HepG2 (cell line): ENCODE data around the gene NTM. TPM values are rescaled to one million over a fixed set of nuclear protein-coding genes. Genes with fewer than 3 reads are reported as not detected.

Experiments used
- ATAC-seq: fragments of 200-7000 bp; cut with Tn5 transposase; 3 replicates; pipeline ENCODE4 v1.9.1; 2020; ENCODE audit warnings: mild to moderate bottlenecking, moderate library complexity
- BruUV-seq: library from RNA; stranded (reverse); fragments of 400-500 nt; replicated peaks from 2 replicates; lab custom pipeline; 2021; lab: Mats Ljungman, UMichigan
- CTCF ChIA-PET: fragments of 300-600 bp; formaldehyde crosslinking; extraction: SDS; loops from one replicate; lab custom pipeline; 2021; ENCODE audit warnings: low total read pairs, inconsistent platforms, low intra/inter-chr PET ratio; lab: Yijun Ruan, JAX
- POLR2A ChIA-PET: fragments of 350-600 bp; sonication (Branson Sonifier 250); formaldehyde crosslinking; loops from one replicate; lab custom pipeline; 2020; ENCODE audit warnings: antibody characterized with exemption, inconsistent platforms; lab: Yijun Ruan, JAX
- DNase-seq: peaks from one replicate; pipeline ENCODE4 v3.0.0-alpha.2; 2015; ENCODE audit warnings: low spot score
- FAIRE-seq: peaks from 3 replicates; lab custom pipeline; 2011; peaks lifted over from hg19 to GRCh38; lab: Jason Lieb, UNC
- H2AFZ ChIP-seq: one replicate; pipeline ENCODE4 v1.6.1; 2011; ENCODE audit warnings: low read length, inconsistent platforms
- H3K27ac ChIP-seq: fragments of 300-600 bp; 3 replicates; pipeline ENCODE4 v1.8.0; 2011; ENCODE audit warnings: mixed run types, mild to moderate bottlenecking, mixed read lengths, low read length, inconsistent platforms; ENCODE audit not compliant: insufficient read depth; ENCODE audit errors: extremely low read length
- H3K27me3 ChIP-seq, 2 experiments: fragments of 200-600 bp in 1 of 2; 2 replicates in 1 of 2; 3 replicates in 1 of 2; pipeline versions ENCODE4 v1.6.0 to v1.8.0; 2011; ENCODE audit warnings: low read length in 2 of 2, mild to moderate bottlenecking in 2 of 2, moderate library complexity in 2 of 2, inconsistent platforms in 1 of 2; ENCODE audit not compliant: insufficient read depth in 2 of 2, control insufficient read depth in 1 of 2
- H3K36me3 ChIP-seq, 2 experiments: fragments of 200-600 bp in 1 of 2; replicated peaks in 1 of 2; 2 replicates in 1 of 2; 3 replicates in 1 of 2; pipeline versions ENCODE4 v1.5.1 to v1.8.0; 2011; ENCODE audit warnings: low read length in 2 of 2, inconsistent platforms in 1 of 2; ENCODE audit not compliant: insufficient read depth in 2 of 2, control insufficient read depth in 1 of 2
- H3K4me1 ChIP-seq: 2 replicates; pipeline ENCODE4 v1.5.1; 2012; ENCODE audit warnings: low read length, inconsistent platforms; ENCODE audit not compliant: insufficient read depth
- H3K4me2 ChIP-seq: 2 replicates; pipeline ENCODE4 v1.6.0; 2011; ENCODE audit warnings: low read depth, low read length, inconsistent platforms
- H3K4me3 ChIP-seq, 3 experiments: fragments of 200-600 bp in 1 of 3; sonication (generic), shearing (Covaris generic) in 1 of 3; replicated peaks in 1 of 3; 2 replicates each; pipeline ENCODE4 v1.5.1; 2011 to 2016; ENCODE audit warnings: low read length in 3 of 3, inconsistent platforms in 2 of 3, low read depth in 2 of 3, mild to moderate bottlenecking in 2 of 3, control low read depth in 1 of 3, mixed read lengths in 1 of 3; ENCODE audit not compliant: insufficient read depth in 1 of 3
- H3K79me2 ChIP-seq: one replicate; pipeline ENCODE4 v1.6.1; 2011; ENCODE audit warnings: low read length, inconsistent platforms; ENCODE audit not compliant: insufficient read depth
- H3K9ac ChIP-seq: 2 replicates; pipeline ENCODE4 v1.6.0; 2011; ENCODE audit warnings: mild to moderate bottlenecking, low read depth, low read length, inconsistent platforms; ENCODE audit not compliant: insufficient read depth
- H3K9me3 ChIP-seq: 2 replicates; pipeline ENCODE4 v1.5.1; 2012; ENCODE audit warnings: mild to moderate bottlenecking, low read length
- H4K20me1 ChIP-seq: 2 replicates; pipeline ENCODE4 v1.6.0; 2011; ENCODE audit warnings: inconsistent platforms, mild to moderate bottlenecking, low read length, moderate library complexity; ENCODE audit not compliant: insufficient read depth
- ASH2L ChIP-seq: fragments of 300-600, 200-600 bp; sonication (generic); IDR thresholded peaks from 2 replicates; pipeline ENCODE4 v1.7.0; 2017; ENCODE audit warnings: low read depth, mild to moderate bottlenecking, moderate library complexity, mixed read lengths, low read length; ENCODE audit not compliant: insufficient read length
- ELF4 ChIP-seq: sonication (generic); formaldehyde crosslinking; IDR thresholded peaks from 2 replicates; pipeline ENCODE4 v1.5.0; 2020; ENCODE audit warnings: missing genetic modification reagents, mild to moderate bottlenecking, moderate library complexity, borderline replicate concordance
- KAT2B ChIP-seq: fragments of 150-350 bp; IDR thresholded peaks from 2 replicates; pipeline ENCODE4 v1.6.1; 2014; ENCODE audit warnings: low read depth, low read length, borderline replicate concordance
- MTA1 ChIP-seq: sonication (generic); formaldehyde crosslinking; IDR thresholded peaks from 2 replicates; pipeline ENCODE4 v1.4.0; 2020; ENCODE audit warnings: missing genetic modification reagents, mild to moderate bottlenecking, borderline replicate concordance
- MXD4 ChIP-seq: IDR thresholded peaks from 2 replicates; pipeline ENCODE4 v1.6.1; 2016; ENCODE audit warnings: mild to moderate bottlenecking, missing biosample characterization, missing genetic modification reagents
- NCOA1 ChIP-seq: sonication (generic); formaldehyde crosslinking; IDR thresholded peaks from 2 replicates; pipeline ENCODE4 v1.9.0; 2021; ENCODE audit warnings: missing genetic modification reagents
- NFATC3 ChIP-seq: sonication (generic); formaldehyde crosslinking; IDR thresholded peaks from 2 replicates; pipeline ENCODE4 v1.5.1; 2020; ENCODE audit warnings: mild to moderate bottlenecking, missing genetic modification reagents
- PHF21A ChIP-seq: sonication (generic); formaldehyde crosslinking; IDR thresholded peaks from 2 replicates; pipeline ENCODE4 v1.5.0; 2020; ENCODE audit warnings: mild to moderate bottlenecking, missing genetic modification reagents
- POGZ ChIP-seq: sonication (generic); formaldehyde crosslinking; IDR thresholded peaks from 2 replicates; pipeline ENCODE4 v1.4.0; 2020; ENCODE audit warnings: mild to moderate bottlenecking, missing genetic modification reagents
- PTBP1 ChIP-seq: fragments of 200-400 bp; formaldehyde crosslinking; IDR thresholded peaks from 2 replicates; pipeline ENCODE4 v1.6.1; 2018; ENCODE audit warnings: low read length, low read depth; ENCODE audit not compliant: poor library complexity, severe bottlenecking
- RXRA ChIP-seq: sonication (generic); formaldehyde crosslinking; IDR thresholded peaks from 2 replicates; pipeline ENCODE4 v1.5.1; 2020; ENCODE audit warnings: missing genetic modification reagents
- SRY ChIP-seq: sonication (generic); formaldehyde crosslinking; IDR thresholded peaks from 2 replicates; pipeline ENCODE4 v1.8.0; 2022; ENCODE audit warnings: mild to moderate bottlenecking, missing genetic modification reagents
- TRIM22 ChIP-seq: fragments of 450-650 bp; IDR thresholded peaks from 2 replicates; pipeline ENCODE4 v1.6.1; 2017
- ZNF589 ChIP-seq: sonication (generic); formaldehyde crosslinking; conservative IDR thresholded peaks from 2 replicates; pipeline ENCODE4 v1.8.0; 2022; ENCODE audit warnings: mild to moderate bottlenecking, moderate library complexity, missing genetic modification reagents
- ZNF674 ChIP-seq: sonication (generic); formaldehyde crosslinking; IDR thresholded peaks from 2 replicates; pipeline ENCODE4 v1.5.0; 2020; ENCODE audit warnings: low read depth, mild to moderate bottlenecking, missing genetic modification reagents
- WGBS: methylation state at CpG from one replicate; pipeline ENCODE4 v1.1.6; 2017; ENCODE audit warnings: low lambda C conversion rate; 5-methylcytosine and 5-hydroxymethylcytosine counted together
- in situ Hi-C: cut with HindIII; loops from 2 replicates; pipeline ENCODE4 v1.10.0; 2017; ENCODE audit warnings: low pct_unique_long_range_greater_than_20kb; ENCODE audit not compliant: extremely low pct_ligation_motif_present
- intact Hi-C: fragments of 100-400 bp; cut with micrococcal nuclease; formaldehyde crosslinking; loops from one replicate; pipeline ENCODE4 v1.10.0; 2022; ENCODE audit not compliant: unreplicated experiment
- polyA plus RNA-seq, 8 experiments: library from polyadenylated mRNA; depleted of rRNA in 3 of 8; stranded (reverse) in 7 of 8; unstranded in 1 of 8; fragments of >200 nt; fragmentation: Illumina TruSeq in 4 of 8; extraction: Trizol in 4 of 8; gene quantifications; 2 replicates each; pipeline versions ENCODE4 v1.2.1 to v1.2.3, GENCODE V29; 2011 to 2016; ENCODE audit warnings: low read depth in 4 of 8, missing spikeins in 1 of 8, mixed read lengths in 1 of 8; ENCODE audit not compliant: insufficient read depth in 1 of 8
- total RNA-seq, 5 experiments: library from RNA; depleted of rRNA; stranded (reverse); fragments of >200 nt; fragmentation: Illumina TruSeq; extraction: Trizol; gene quantifications; 2 replicates each; pipeline ENCODE4 v1.2.3, GENCODE V29; 2016; ENCODE audit warnings: low read depth in 1 of 5

NTM gene
- total and polyA plus RNA-seq, 2 of the 13 experiments (the other 11 are each of a cell fraction or from before 2014, with no cell fraction given) = not detected

GRCh38 chr11:131902421-131902820, 532.0 kb downstream of the NTM start:
- Histone ChIP-seq H3K27me3 (no peaks in the 10 kb centered on the region; a peak in 1 of 5 replicates), H3K4me2 (no peak overlapping the region), H4K20me1 (no peaks in the 10 kb centered on the region), H3K4me3 (no peak overlapping the region), H3K27ac (no peak overlapping the region), H3K36me3 (no peaks in the 10 kb centered on the region), H3K9ac (no peak overlapping the region), H3K4me1 (no peaks in the 10 kb centered on the region), H2AFZ (no peak overlapping the region), H3K79me2 (no peaks in the 10 kb centered on the region)
- BruUV-seq = no TSS peak
- in situ Hi-C loops = no loop called here
- WGBS = 0% methylated on average over 1 of the region's 1 CpG
- FAIRE-seq = no peak
- ChIA-PET POLR2A (no interaction called here), CTCF (no interaction called here)
- TF ChIP-seq ASH2L (no peak), MTA1 (CRISPR knock-in tag) (no peak), TRIM22 (no peak), NCOA1 (CRISPR knock-in tag) (no peak), KAT2B (no peak), NFATC3 (CRISPR knock-in tag) (no peak), POGZ (CRISPR knock-in tag) (no peak), MXD4 (CRISPR knock-in tag) (no peak), PHF21A (no peak), PTBP1 (no peak), ELF4 (CRISPR knock-in tag) (no peak), RXRA (CRISPR knock-in tag) (no peak), ZNF589 (CRISPR knock-in tag) (no peak), ZNF674 (CRISPR knock-in tag) (no peak), SRY (CRISPR knock-in tag) (no peak)
- TF ChIP-seq, all 625 proteins: peak for 0
- H3K9me3 ChIP-seq = no peaks in the 10 kb centered on the region
- intact Hi-C loops = no loop called here
- no peak for ATAC-seq
- no peak for DNase-seq
